K562 (cell line): ENCODE measurements around the gene RNH1. TPM values are rescaled to one million over a fixed set of nuclear protein-coding genes. Genes with fewer than 3 reads are reported as not detected.

ENCODE experiments used
- CBX8 ChIP-seq: fragments of 200-600 bp; sonication (generic); IDR thresholded peaks from 2 replicates; pipeline ENCODE4 v1.6.1; 2012; ENCODE audit warnings: borderline replicate concordance, mixed run types, low read depth, mild to moderate bottlenecking, moderate library complexity, mixed read lengths, low read length, control low read depth, inconsistent platforms; ENCODE audit not compliant: poor library complexity, severe bottlenecking; ENCODE audit errors: extremely low read depth
- LEF1 ChIP-seq: fragments of 450-650 bp; IDR thresholded peaks from 2 replicates; pipeline ENCODE4 v1.6.1; 2016; ENCODE audit warnings: mild to moderate bottlenecking
- NR2C1 ChIP-seq, 2 experiments: fragments of 450-650 bp; IDR thresholded peaks; 2 replicates each; pipeline ENCODE4 v1.6.1; 2017; ENCODE audit warnings: mild to moderate bottlenecking in 2 of 2, antibody characterized with exemption in 1 of 2, inconsistent platforms in 1 of 2, missing compliant biosample characterization in 1 of 2, missing genetic modification characterization in 1 of 2
- ZFPM2 ChIP-seq: fragments of 250-450 bp; sonication (Bioruptor Pico); IDR thresholded peaks from 2 replicates; pipeline ENCODE4 v1.5.1; 2022; ENCODE audit warnings: mild to moderate bottlenecking
- ZMIZ1 ChIP-seq, 2 experiments: fragments of 150-350 bp in 1 of 2; IDR thresholded peaks; 2 replicates each; pipeline ENCODE4 v1.6.1; 2012 to 2016; ENCODE audit warnings: low read depth in 2 of 2, low read length in 2 of 2, mild to moderate bottlenecking in 1 of 2, moderate library complexity in 1 of 2
- ZNF76 ChIP-seq: fragments of 250-450 bp; sonication (Bioruptor Pico); IDR thresholded peaks from 2 replicates; pipeline ENCODE4 v1.4.0; 2020; ENCODE audit warnings: mild to moderate bottlenecking, moderate library complexity, borderline replicate concordance
- polyA plus RNA-seq, 8 experiments: library from polyadenylated mRNA; depleted of rRNA in 4 of 8; stranded (reverse) in 5 of 8; unstranded in 3 of 8; fragments of >200 nt; fragmentation: Nextera tagmentation in 2 of 8; fragmentation: Illumina TruSeq in 1 of 8; extraction: Ambion mirVana in 2 of 8; extraction: Trizol in 1 of 8; gene quantifications; 2 replicates each; pipeline versions ENCODE4 v1.2.1 to v1.2.3, GENCODE V29; 2011 to 2014; ENCODE audit warnings: inconsistent platforms in 1 of 8, missing spikeins in 1 of 8
- total RNA-seq, 7 experiments: library from RNA; depleted of rRNA in 6 of 7; stranded (reverse); fragments of >200 nt in 6 of 7; fragmentation: Illumina TruSeq in 2 of 7; extraction: Trizol in 2 of 7; gene quantifications; 2 replicates each; pipeline versions ENCODE4 v1.2.1 to v1.2.3, GENCODE V29; 2011 to 2021; ENCODE audit warnings: low replicate concordance in 1 of 7
- TF ChIP-seq, protein P1 (sequence below), 2 experiments: fragments of 450-650 bp; IDR thresholded peaks; 2 replicates each; pipeline ENCODE4 v1.6.1; 2018; ENCODE audit warnings: mild to moderate bottlenecking in 2 of 2, low read depth in 1 of 2; ENCODE audit not compliant: partially characterized antibody in 2 of 2

The RNH1 gene
- total and polyA plus RNA-seq, 9 of the 15 experiments (the other 6 are each of a cell fraction or from before 2014, with no cell fraction given): 2.5 to 160 (median 44.3) TPM

DNA sequence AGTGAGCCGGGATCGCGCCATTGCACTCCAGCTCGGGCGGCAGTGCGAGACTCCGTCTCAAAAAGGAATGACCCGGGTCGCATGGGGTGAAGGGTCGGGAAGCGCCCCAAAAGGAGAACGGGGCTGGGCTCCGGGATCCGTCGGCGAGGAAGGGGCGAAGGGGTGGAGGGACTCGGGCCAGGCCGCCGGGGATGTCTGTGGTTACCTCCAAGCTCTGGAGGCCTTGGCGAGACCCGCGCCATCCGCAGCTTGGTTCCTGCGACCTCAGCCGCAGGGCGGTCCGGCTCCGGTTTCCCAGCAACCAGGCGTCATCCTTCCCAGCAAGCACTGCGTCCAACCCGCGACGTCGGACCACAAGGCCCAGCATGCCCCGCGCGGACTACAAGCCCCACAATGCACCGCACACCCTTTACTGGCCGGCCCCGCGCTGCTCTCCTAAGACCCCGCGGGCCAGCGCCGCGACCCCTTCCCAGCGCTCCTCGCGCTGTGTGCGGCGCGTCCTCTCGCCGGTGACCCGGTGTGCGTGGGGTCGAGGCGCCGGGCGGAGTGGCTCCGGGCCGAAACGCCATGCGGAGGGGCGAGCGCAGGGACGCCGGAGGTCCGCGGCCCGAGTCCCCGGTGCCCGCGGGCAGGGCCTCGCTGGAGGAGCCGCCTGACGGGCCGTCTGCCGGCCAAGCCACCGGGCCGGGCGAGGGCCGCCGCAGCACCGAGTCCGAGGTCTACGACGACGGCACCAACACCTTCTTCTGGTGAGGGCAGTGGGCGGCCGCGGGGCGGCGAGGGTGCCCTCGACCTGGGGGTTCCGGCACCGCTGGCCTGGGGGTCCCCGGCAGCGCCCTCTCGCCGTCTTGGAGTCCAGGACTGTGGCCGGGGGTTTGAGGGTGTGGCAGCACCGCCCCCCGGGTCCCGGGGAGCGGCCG, 56.9 kb downstream of the RNH1 start, which contains the start of gene PTDSS2 (continued):
- TF ChIP-seq ZMIZ1 (IDR thresholded peaks at IDR 0.05; ENCODE audit: low read depth in 2 of 2, low read length in 2 of 2): 0 out of 4 replicates have a peak, but pooled peaks have one; percentile 5 to 25
- peak; percentile 97 for TF ChIP-seq ZNF76 (CRISPR knock-in tag)
- no peak for TF ChIP-seq CBX8
- TF ChIP-seq ZFPM2 (CRISPR knock-in tag): 0 out of 2 replicates have a peak, but pooled peaks have one; percentile 17
- no peak for TF ChIP-seq LEF1
- TF ChIP-seq NR2C1 (IDR thresholded peaks at IDR 0.05): peak; percentile 70
- TF ChIP-seq NR2C1 (tag; IDR thresholded peaks at IDR 0.05): peak; percentile 76
- TF ChIP-seq, protein P1, sequence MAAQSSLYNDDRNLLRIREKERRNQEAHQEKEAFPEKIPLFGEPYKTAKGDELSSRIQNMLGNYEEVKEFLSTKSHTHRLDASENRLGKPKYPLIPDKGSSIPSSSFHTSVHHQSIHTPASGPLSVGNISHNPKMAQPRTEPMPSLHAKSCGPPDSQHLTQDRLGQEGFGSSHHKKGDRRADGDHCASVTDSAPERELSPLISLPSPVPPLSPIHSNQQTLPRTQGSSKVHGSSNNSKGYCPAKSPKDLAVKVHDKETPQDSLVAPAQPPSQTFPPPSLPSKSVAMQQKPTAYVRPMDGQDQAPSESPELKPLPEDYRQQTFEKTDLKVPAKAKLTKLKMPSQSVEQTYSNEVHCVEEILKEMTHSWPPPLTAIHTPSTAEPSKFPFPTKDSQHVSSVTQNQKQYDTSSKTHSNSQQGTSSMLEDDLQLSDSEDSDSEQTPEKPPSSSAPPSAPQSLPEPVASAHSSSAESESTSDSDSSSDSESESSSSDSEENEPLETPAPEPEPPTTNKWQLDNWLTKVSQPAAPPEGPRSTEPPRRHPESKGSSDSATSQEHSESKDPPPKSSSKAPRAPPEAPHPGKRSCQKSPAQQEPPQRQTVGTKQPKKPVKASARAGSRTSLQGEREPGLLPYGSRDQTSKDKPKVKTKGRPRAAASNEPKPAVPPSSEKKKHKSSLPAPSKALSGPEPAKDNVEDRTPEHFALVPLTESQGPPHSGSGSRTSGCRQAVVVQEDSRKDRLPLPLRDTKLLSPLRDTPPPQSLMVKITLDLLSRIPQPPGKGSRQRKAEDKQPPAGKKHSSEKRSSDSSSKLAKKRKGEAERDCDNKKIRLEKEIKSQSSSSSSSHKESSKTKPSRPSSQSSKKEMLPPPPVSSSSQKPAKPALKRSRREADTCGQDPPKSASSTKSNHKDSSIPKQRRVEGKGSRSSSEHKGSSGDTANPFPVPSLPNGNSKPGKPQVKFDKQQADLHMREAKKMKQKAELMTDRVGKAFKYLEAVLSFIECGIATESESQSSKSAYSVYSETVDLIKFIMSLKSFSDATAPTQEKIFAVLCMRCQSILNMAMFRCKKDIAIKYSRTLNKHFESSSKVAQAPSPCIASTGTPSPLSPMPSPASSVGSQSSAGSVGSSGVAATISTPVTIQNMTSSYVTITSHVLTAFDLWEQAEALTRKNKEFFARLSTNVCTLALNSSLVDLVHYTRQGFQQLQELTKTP (IDR thresholded peaks at IDR 0.05; ENCODE audit: low read depth in 1 of 2, partially characterized antibody in 2 of 2): peak in 1 of 2 experiments; percentile 97
